ENCODE results near the gene DHRS2. TPM values are rescaled to one million over a fixed set of nuclear protein-coding genes. Genes with fewer than 3 reads are reported as not detected.

Gene DHRS2
- total and polyA plus RNA-seq, 2 of the 13 experiments (the other 11 are each of a cell fraction or from before 2014, with no cell fraction given), result 1,621 to 3,021 TPM

GRCh38 chr14:23643533-23644194, 7.5 kb downstream of the DHRS2 start (continued):
- no peak for TF ChIP-seq TBL1XR1 (IDR thresholded peaks at IDR 0.05; ENCODE audit: borderline replicate concordance, low read length, partially characterized antibody)
- no peak for TF ChIP-seq TSC22D2 (CRISPR knock-in tag; IDR thresholded peaks at IDR 0.05; ENCODE audit: borderline replicate concordance)
- TF ChIP-seq TRAFD1 (CRISPR knock-in tag; IDR thresholded peaks at IDR 0.05; ENCODE audit: borderline replicate concordance), result no peak
- TF ChIP-seq SNAI1 (CRISPR knock-in tag; IDR thresholded peaks at IDR 0.05; ENCODE audit: borderline replicate concordance), result no peak
- no peak for TF ChIP-seq SP4 (CRISPR knock-in tag; IDR thresholded peaks at IDR 0.05)
- TF ChIP-seq ZNF251 (CRISPR knock-in tag; IDR thresholded peaks at IDR 0.05), result peak; percentile 66; the same call in 1 of the 2 replicates
- TF ChIP-seq ZNF704 (CRISPR knock-in tag; IDR thresholded peaks at IDR 0.05; ENCODE audit: borderline replicate concordance), result no peak
- no peak for TF ChIP-seq MED8 (CRISPR knock-in tag; IDR thresholded peaks at IDR 0.05; ENCODE audit: insufficient replicate concordance)
- peak; percentile 58; the same call in 1 of the 2 replicates for TF ChIP-seq ZNF296 (CRISPR knock-in tag; conservative IDR thresholded peaks at IDR 0.05)
- TF ChIP-seq IRF2 (CRISPR knock-in tag; IDR thresholded peaks at IDR 0.05), result no peak
- TF ChIP-seq ZNF549 (CRISPR knock-in tag; IDR thresholded peaks at IDR 0.05), result no peak
- TF ChIP-seq HMG20B (CRISPR knock-in tag; conservative IDR thresholded peaks at IDR 0.05), result 0 out of 2 replicates have a peak, but pooled peaks have one; percentile 10
- TF ChIP-seq ZNF337 (CRISPR knock-in tag; IDR thresholded peaks at IDR 0.05; ENCODE audit: borderline replicate concordance, low read depth), result no peak
- TF ChIP-seq SMARCC2 (IDR thresholded peaks at IDR 0.05), result no peak
- TF ChIP-seq, protein P1, sequence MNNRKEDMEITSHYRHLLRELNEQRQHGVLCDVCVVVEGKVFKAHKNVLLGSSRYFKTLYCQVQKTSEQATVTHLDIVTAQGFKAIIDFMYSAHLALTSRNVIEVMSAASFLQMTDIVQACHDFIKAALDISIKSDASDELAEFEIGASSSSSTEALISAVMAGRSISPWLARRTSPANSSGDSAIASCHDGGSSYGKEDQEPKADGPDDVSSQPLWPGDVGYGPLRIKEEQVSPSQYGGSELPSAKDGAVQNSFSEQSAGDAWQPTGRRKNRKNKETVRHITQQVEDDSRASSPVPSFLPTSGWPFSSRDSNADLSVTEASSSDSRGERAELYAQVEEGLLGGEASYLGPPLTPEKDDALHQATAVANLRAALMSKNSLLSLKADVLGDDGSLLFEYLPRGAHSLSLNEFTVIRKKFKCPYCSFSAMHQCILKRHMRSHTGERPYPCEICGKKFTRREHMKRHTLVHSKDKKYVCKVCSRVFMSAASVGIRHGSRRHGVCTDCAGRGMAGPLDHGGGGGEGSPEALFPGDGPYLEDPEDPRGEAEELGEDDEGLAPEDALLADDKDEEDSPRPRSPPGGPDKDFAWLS (CRISPR knock-in tag; IDR thresholded peaks at IDR 0.05; ENCODE audit: borderline replicate concordance), result peak; percentile 74; the same call in 1 of the 2 replicates
- TF ChIP-seq ZNF572 (CRISPR knock-in tag; IDR thresholded peaks at IDR 0.05), result no peak
- TF ChIP-seq ZNF543 (CRISPR knock-in tag; IDR thresholded peaks at IDR 0.05), result 0 out of 2 replicates have a peak, but pooled peaks have one; percentile 45
- TF ChIP-seq YEATS2 (CRISPR knock-in tag; IDR thresholded peaks at IDR 0.05; ENCODE audit: borderline replicate concordance), result no peak
- TF ChIP-seq ZNF274 (CRISPR knock-in tag; IDR thresholded peaks at IDR 0.05), result no peak
- TF ChIP-seq CEBPG (CRISPR knock-in tag; IDR thresholded peaks at IDR 0.05), result peak; percentile 45; the same call in 1 of the 2 replicates
- peak; percentile 27; the same call in 1 of the 2 replicates for TF ChIP-seq IRF1 (CRISPR knock-in tag; IDR thresholded peaks at IDR 0.05; ENCODE audit: low read depth)
- TF ChIP-seq ZNF44 (CRISPR knock-in tag; IDR thresholded peaks at IDR 0.05), result peak; percentile 34; the same call in 1 of the 2 replicates
- TF ChIP-seq ETV5 (CRISPR knock-in tag; IDR thresholded peaks at IDR 0.05; ENCODE audit: borderline replicate concordance), result no peak

Measured in HepG2 (cell line).